Esophagus muscularis mucosa (tissue), 4 donors: ENCODE data around the gene NIPAL4. TPM values are rescaled to one million over a fixed set of nuclear protein-coding genes. Genes with fewer than 3 reads are reported as not detected.

Experiments used
- DNase-seq: peaks from one replicate; pipeline ENCODE4 v3.0.0-alpha.2; 2017; ENCODE audit errors: extremely low spot score
- H3K27ac ChIP-seq, 4 donors: fragments of 200-600 bp; sonication (generic); replicated peaks in 1 of 4; 1 replicate in 3 of 4; 2 replicates in 1 of 4; pipeline ENCODE4 v1.5.1; 2016 to 2019; ENCODE audit warnings: mild to moderate bottlenecking in 1 of 4
- H3K27me3 ChIP-seq, 4 donors: fragments of 200-600 bp; sonication (generic); one replicate each; pipeline versions ENCODE4 v1.5.1 to v1.6.0; 2016 to 2019
- H3K36me3 ChIP-seq, 4 donors: fragments of 200-600 bp; sonication (generic); one replicate each; pipeline ENCODE4 v1.5.1; 2016 to 2019
- H3K4me1 ChIP-seq, 4 donors: fragments of 200-600 bp; sonication (generic); one replicate each; pipeline ENCODE4 v1.5.1; 2016 to 2019
- H3K4me3 ChIP-seq, 4 donors: fragments of 200-600 bp; sonication (generic); 1 replicate in 2 of 4; 2 replicates in 2 of 4; pipeline ENCODE4 v1.5.1; 2016 to 2019; ENCODE audit warnings: mild to moderate bottlenecking in 4 of 4, moderate library complexity in 1 of 4
- H3K9me3 ChIP-seq, 4 donors: fragments of 200-600 bp; sonication (generic); 1 replicate in 3 of 4; 2 replicates in 1 of 4; pipeline ENCODE4 v1.5.1; 2016 to 2019
- EP300 ChIP-seq: sonication (generic); formaldehyde crosslinking; IDR thresholded peaks from one replicate; pipeline ENCODE4 v1.6.1; 2017; ENCODE audit warnings: antibody characterized with exemption
- POLR2A ChIP-seq: fragments of 450-650 bp; IDR thresholded peaks from one replicate; pipeline ENCODE4 v1.6.1; 2017; ENCODE audit warnings: antibody characterized with exemption, moderate library complexity, mild to moderate bottlenecking, low read depth
- POLR2AphosphoS5 ChIP-seq, 2 donors: sonication (generic); formaldehyde crosslinking; IDR thresholded peaks; one replicate each; pipeline ENCODE4 v1.6.1; 2017; ENCODE audit warnings: antibody characterized with exemption in 2 of 2
- WGBS: methylation state at CpG from one replicate; pipeline ENCODE4 v1.1.5; 2018; 5-methylcytosine and 5-hydroxymethylcytosine counted together
- intact Hi-C: fragments of 100-400 bp; cut with DNase I; formaldehyde crosslinking; loops from one replicate; pipeline ENCODE4 v1.15.1; 2023
- total RNA-seq, 4 donors: library from RNA; depleted of rRNA; stranded (reverse); fragments of >200 nt; gene quantifications; one replicate each; pipeline versions ENCODE4 v1.1.0 to v1.2.1, GENCODE V29; 2016
- TF ChIP-seq, protein P1 (sequence below), 3 experiments: fragments of 200-600 bp in 2 of 3; fragments of 450-650 bp in 1 of 3; sonication (generic) in 2 of 3; IDR thresholded peaks; one replicate each; pipeline ENCODE4 v1.5.1; 2017 to 2019; ENCODE audit warnings: antibody characterized with exemption in 3 of 3, mild to moderate bottlenecking in 2 of 3, moderate library complexity in 1 of 3

Gene NIPAL4
- total RNA-seq, 4 donors from 2014 or later = 1.6 to 4.2 (median 2.6) TPM

DNA sequence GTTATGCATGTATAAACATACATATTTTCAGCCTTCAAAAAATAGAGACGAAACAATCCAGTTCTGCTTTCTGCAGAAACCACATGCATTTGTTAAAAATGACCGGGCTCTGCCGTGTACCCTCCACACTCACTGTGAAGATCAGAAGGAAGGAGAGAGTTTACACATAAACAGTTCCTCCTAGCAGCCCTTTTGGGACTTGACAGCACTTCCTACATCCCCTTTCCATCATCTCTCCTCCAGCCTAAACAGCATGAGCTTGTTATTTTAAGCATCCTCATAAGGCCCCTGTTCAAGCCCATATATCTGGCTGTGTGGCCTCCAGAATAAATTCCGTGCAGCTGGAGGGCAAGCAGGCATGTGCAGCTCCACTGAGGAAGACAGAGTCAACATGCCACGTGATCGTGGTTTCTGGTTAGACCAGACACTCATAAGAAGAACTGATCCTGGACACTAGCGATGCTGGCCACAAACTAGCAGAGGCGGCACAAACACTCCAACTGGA is 42.2 kb downstream of the NIPAL4 start:
- Histone ChIP-seq H3K27ac (no peak overlapping the region), H3K4me1 (peaks cover 4 to 12% (median 7%) of the 10 kb centered on the region in 4 donors), H3K4me3 (no peak overlapping the region), H3K36me3 (peaks cover 13 to 84% (median 46%) of the 10 kb centered on the region in 4 donors), H3K9me3 (no peaks in the 10 kb centered on the region), H3K27me3 (no peaks in the 10 kb centered on the region)
- 77% methylated on average over 8 of the region's 8 CpGs for WGBS
- DNase-seq = no peak
- TF ChIP-seq EP300 = no peak
- TF ChIP-seq, protein P1, sequence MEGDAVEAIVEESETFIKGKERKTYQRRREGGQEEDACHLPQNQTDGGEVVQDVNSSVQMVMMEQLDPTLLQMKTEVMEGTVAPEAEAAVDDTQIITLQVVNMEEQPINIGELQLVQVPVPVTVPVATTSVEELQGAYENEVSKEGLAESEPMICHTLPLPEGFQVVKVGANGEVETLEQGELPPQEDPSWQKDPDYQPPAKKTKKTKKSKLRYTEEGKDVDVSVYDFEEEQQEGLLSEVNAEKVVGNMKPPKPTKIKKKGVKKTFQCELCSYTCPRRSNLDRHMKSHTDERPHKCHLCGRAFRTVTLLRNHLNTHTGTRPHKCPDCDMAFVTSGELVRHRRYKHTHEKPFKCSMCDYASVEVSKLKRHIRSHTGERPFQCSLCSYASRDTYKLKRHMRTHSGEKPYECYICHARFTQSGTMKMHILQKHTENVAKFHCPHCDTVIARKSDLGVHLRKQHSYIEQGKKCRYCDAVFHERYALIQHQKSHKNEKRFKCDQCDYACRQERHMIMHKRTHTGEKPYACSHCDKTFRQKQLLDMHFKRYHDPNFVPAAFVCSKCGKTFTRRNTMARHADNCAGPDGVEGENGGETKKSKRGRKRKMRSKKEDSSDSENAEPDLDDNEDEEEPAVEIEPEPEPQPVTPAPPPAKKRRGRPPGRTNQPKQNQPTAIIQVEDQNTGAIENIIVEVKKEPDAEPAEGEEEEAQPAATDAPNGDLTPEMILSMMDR (IDR thresholded peaks at IDR 0.05) = no peak
- no peak for TF ChIP-seq POLR2AphosphoS5 (IDR thresholded peaks at IDR 0.05)
- no peak for TF ChIP-seq POLR2A
- intact Hi-C loops = no loop called here

GRCh38 chr5:157504053-157504452 is 44.0 kb downstream of the NIPAL4 start:
- H3K27me3 ChIP-seq = no peaks in the 10 kb centered on the region
- DNase-seq = no peak
- H3K4me1 ChIP-seq = peaks cover 9 to 21% (median 17%) of the 10 kb centered on the region in 4 donors
- H3K9me3 ChIP-seq = no peaks in the 10 kb centered on the region
- TF ChIP-seq POLR2A (no peak), POLR2AphosphoS5 (IDR thresholded peaks at IDR 0.05) (no peak)
- H3K4me3 ChIP-seq = no peak overlapping the region
- peaks cover 13 to 87% (median 48%) of the 10 kb centered on the region in 4 donors for H3K36me3 ChIP-seq
- 81% methylated on average over 8 of the region's 8 CpGs for WGBS
- intact Hi-C loops = no loop called here
- H3K27ac ChIP-seq = no peak overlapping the region

GRCh38 chr5:157505496-157505895 is 45.5 kb downstream of the NIPAL4 start:
- Histone ChIP-seq H3K4me3 (no peak overlapping the region), H3K9me3 (no peaks in the 10 kb centered on the region), H3K4me1 (peaks cover 9 to 25% (median 20%) of the 10 kb centered on the region in 4 donors), H3K27me3 (no peaks in the 10 kb centered on the region), H3K27ac (no peak overlapping the region), H3K36me3 (peaks cover 13 to 81% (median 45%) of the 10 kb centered on the region in 4 donors)
- DNase-seq = no peak
- WGBS = 100% methylated on average over 2 of the region's 6 CpGs
- intact Hi-C loops = no loop called here
- no peak for TF ChIP-seq POLR2A
- TF ChIP-seq POLR2AphosphoS5 (IDR thresholded peaks at IDR 0.05) = no peak
- no peak for TF ChIP-seq EP300
- TF ChIP-seq, protein P1 (IDR thresholded peaks at IDR 0.05) = no peak

DNA sequence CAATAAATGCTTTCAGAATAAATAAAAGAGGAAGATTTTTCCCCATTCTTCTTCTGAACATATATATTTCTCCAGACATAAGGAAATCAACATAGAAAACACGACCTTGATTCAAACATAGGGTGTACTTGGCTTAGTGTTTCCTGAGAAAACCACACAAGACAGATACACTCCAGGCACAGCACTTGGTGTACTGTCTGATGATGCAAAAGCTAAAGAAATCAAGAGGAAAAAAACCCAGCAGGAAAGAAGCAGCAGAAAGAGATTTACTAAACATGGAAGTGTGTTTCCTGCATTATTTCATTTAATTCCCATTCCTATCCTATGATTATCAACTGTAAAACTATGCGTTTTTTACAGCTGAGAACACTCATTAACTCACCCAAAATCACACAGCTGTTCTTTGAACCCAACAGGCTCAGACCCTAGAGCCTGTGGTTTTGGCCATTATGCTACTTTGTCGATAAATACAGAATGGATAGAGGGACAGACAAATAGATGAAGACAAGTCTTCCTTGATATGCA is 46.1 kb downstream of the NIPAL4 start:
- peak overlapping the region in 1 of 4 donors; percentile 16 for H3K27ac ChIP-seq
- peaks cover 14 to 31% (median 25%) of the 10 kb centered on the region in 4 donors for H3K4me1 ChIP-seq
- peaks cover 13 to 76% (median 43%) of the 10 kb centered on the region in 4 donors for H3K36me3 ChIP-seq
- WGBS = 77% methylated on average over 3 of the region's 3 CpGs
- intact Hi-C loops = no loop called here
- DNase-seq = no peak
- no peaks in the 10 kb centered on the region for H3K27me3 ChIP-seq
- no peaks in the 10 kb centered on the region for H3K9me3 ChIP-seq
- TF ChIP-seq POLR2A = no peak
- TF ChIP-seq, protein P1 (IDR thresholded peaks at IDR 0.05) = no peak
- TF ChIP-seq EP300 = no peak
- no peak for TF ChIP-seq POLR2AphosphoS5 (IDR thresholded peaks at IDR 0.05)
- no peak overlapping the region for H3K4me3 ChIP-seq

DNA sequence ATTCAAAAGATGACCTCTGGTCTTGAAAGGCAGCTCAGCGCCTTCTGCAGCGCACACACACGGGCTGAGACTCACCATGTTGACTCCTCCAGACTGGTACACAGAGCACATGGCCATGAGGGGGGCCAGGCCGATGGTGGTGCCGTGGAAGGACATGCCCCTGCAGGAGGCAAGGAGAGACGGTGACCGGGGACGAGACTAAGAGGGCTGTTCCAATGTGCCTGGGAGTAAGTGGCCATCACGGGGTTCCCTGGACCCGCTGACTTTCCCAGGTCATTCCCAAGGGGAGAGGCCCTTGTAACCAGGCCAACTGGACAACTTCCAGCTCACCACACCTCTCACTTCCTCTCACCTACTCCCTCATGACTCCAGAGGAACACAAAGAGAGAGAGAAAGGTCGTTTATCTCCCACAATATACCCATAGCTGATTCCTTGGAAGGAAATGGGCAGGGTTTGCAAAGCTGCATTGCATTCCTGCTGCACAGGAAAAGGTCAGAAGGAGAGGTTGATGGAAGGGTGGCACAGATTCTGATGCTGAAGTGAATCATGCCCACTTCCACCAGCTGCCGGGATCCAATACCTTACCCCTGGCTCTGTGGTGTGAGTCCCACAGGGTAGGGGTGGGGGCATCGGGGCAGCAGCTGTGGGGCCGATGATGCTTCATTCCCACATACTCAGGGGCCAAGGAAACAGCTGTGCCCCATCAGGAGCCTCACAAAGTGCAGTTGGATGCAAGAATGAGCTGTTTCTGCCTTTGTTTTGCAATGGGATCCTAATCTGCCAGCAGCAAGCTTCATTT is 47.2 kb downstream of the NIPAL4 start:
- TF ChIP-seq, protein P1 (IDR thresholded peaks at IDR 0.05) = no peak
- TF ChIP-seq POLR2AphosphoS5 (IDR thresholded peaks at IDR 0.05) = no peak
- TF ChIP-seq EP300 = no peak
- TF ChIP-seq POLR2A = no peak
- peak overlapping the region in 2 of 4 donors; percentile 0 to 16 for H3K27ac ChIP-seq
- intact Hi-C loops = no loop called here

More for the DNA sequence above, 47.2 kb downstream of the NIPAL4 start:
- Histone ChIP-seq H3K4me3 (no peak overlapping the region), H3K27me3 (no peaks in the 10 kb centered on the region), H3K9me3 (no peaks in the 10 kb centered on the region), H3K4me1 (peaks cover 23 to 41% (median 36%) of the 10 kb centered on the region in 4 donors), H3K36me3 (peaks cover 13 to 65% (median 35%) of the 10 kb centered on the region in 4 donors)
- no peak for DNase-seq
- WGBS = 71% methylated on average over 14 of the region's 14 CpGs
